GM12878 (cell line): ENCODE data around the gene GRM7. TPM values are rescaled to one million over a fixed set of nuclear protein-coding genes. Genes with fewer than 3 reads are reported as not detected.

ENCODE experiments used
- ATAC-seq: fragments of 200-7000 bp; cut with Tn5 transposase; 3 replicates; pipeline ENCODE4 v1.9.1; 2020; ENCODE audit warnings: mild to moderate bottlenecking, moderate library complexity
- BruUV-seq: library from RNA; stranded (reverse); fragments of 400-500 nt; replicated peaks from 2 replicates; lab custom pipeline; 2021; lab: Mats Ljungman, UMichigan
- CTCF ChIA-PET: fragments of 300-600 bp; sonication (Branson Sonifier 250); formaldehyde crosslinking; extraction: SDS; loops from one replicate; lab custom pipeline; 2021; ENCODE audit warnings: inconsistent platforms; lab: Yijun Ruan, JAX
- POLR2A ChIA-PET: fragments of 350-600 bp; formaldehyde crosslinking; extraction: SDS; loops from one replicate; lab custom pipeline; 2021; ENCODE audit warnings: inconsistent platforms; lab: Charles Lee
- RAD21 ChIA-PET: fragments of 300-600 bp; sonication (Branson Sonifier 250); formaldehyde crosslinking; loops from one replicate; lab custom pipeline; 2023; ENCODE audit warnings: antibody characterized with exemption; ENCODE audit not compliant: unreplicated experiment; lab: Charles Lee
- SMC1A ChIA-PET: fragments of 300-600 bp; sonication (Branson Sonifier 250); formaldehyde crosslinking; loops from one replicate; lab custom pipeline; 2023; ENCODE audit not compliant: unreplicated experiment, uncharacterized antibody; lab: Charles Lee
- DNase-seq: peaks from one replicate; pipeline ENCODE4 v3.0.0-alpha.2; 2011; ENCODE audit warnings: low read depth, low spot score
- FAIRE-seq: peaks from 3 replicates; lab custom pipeline; 2011; peaks lifted over from hg19 to GRCh38; lab: Jason Lieb, UNC
- H2AFZ ChIP-seq: 2 replicates; pipeline ENCODE4 v1.6.0; 2011; ENCODE audit warnings: low read depth, low read length, control low read depth; ENCODE audit not compliant: control insufficient read depth
- H3K27ac ChIP-seq: 2 replicates; pipeline ENCODE4 v1.5.1; 2011; ENCODE audit warnings: control low read depth; ENCODE audit not compliant: control insufficient read depth, insufficient read depth
- H3K27me3 ChIP-seq, 2 experiments: replicated peaks in 1 of 2; 2 replicates each; pipeline versions ENCODE4 v1.6.0 to v1.6.1; 2011; ENCODE audit warnings: low read length in 1 of 2; ENCODE audit not compliant: control insufficient read depth in 2 of 2, insufficient read depth in 2 of 2
- H3K36me3 ChIP-seq, 2 experiments: 2 replicates each; pipeline ENCODE4 v1.5.1; 2011; ENCODE audit warnings: low read length in 1 of 2; ENCODE audit not compliant: control insufficient read depth in 2 of 2, insufficient read depth in 2 of 2
- H3K4me1 ChIP-seq: 2 replicates; pipeline ENCODE4 v1.6.1; 2011; ENCODE audit warnings: mild to moderate bottlenecking, low read length, moderate library complexity, mixed read lengths; ENCODE audit not compliant: control insufficient read depth, insufficient read depth
- H3K4me2 ChIP-seq: 2 replicates; pipeline ENCODE4 v1.6.0; 2011; ENCODE audit warnings: control low read depth; ENCODE audit not compliant: control insufficient read depth, insufficient read depth
- H3K4me3 ChIP-seq: fragments of 200-600 bp; sonication (generic); 2 replicates; pipeline ENCODE4 v1.5.1; 2016
- H3K79me2 ChIP-seq: 2 replicates; pipeline ENCODE4 v1.6.0; 2011; ENCODE audit warnings: low read length; ENCODE audit not compliant: control insufficient read depth, insufficient read depth
- H3K9ac ChIP-seq: 2 replicates; pipeline ENCODE4 v1.8.0; 2011; ENCODE audit warnings: low read length, control low read depth, mixed read lengths; ENCODE audit not compliant: control insufficient read depth, insufficient read depth
- H3K9me3 ChIP-seq: replicated peaks from 3 replicates; pipeline ENCODE4 v1.5.1; 2011; ENCODE audit warnings: mild to moderate bottlenecking, low read length; ENCODE audit not compliant: control insufficient read depth, insufficient read depth
- H4K20me1 ChIP-seq: 2 replicates; pipeline ENCODE4 v1.6.0; 2011; ENCODE audit not compliant: control insufficient read depth, insufficient read depth
- BACH1 ChIP-seq: fragments of 450-650 bp; IDR thresholded peaks from 2 replicates; pipeline ENCODE4 v1.6.1; 2017; ENCODE audit warnings: mild to moderate bottlenecking, borderline replicate concordance
- BHLHE40 ChIP-seq, 2 experiments: fragments of 450-650 bp in 1 of 2; IDR thresholded peaks; 2 replicates each; pipeline ENCODE4 v1.6.1; 2011 to 2017; ENCODE audit warnings: low read depth in 2 of 2, borderline replicate concordance in 1 of 2, improper control_type of control experiment in 1 of 2, low read length in 1 of 2, mild to moderate bottlenecking in 1 of 2
- BRCA1 ChIP-seq: IDR thresholded peaks from 2 replicates; pipeline ENCODE4 v1.6.1; 2011; ENCODE audit warnings: low read depth, low read length, improper control_type of control experiment
- CHD2 ChIP-seq: IDR thresholded peaks from 2 replicates; pipeline ENCODE4 v1.6.1; 2011; ENCODE audit warnings: low read depth, low read length, improper control_type of control experiment, borderline replicate concordance
- EGR1 ChIP-seq, 2 experiments: IDR thresholded peaks; 1 replicate in 1 of 2; 2 replicates in 1 of 2; pipeline ENCODE4 v1.6.1; 2011 to 2012; ENCODE audit warnings: low read depth in 2 of 2, low read length in 2 of 2, borderline replicate concordance in 1 of 2, mild to moderate bottlenecking in 1 of 2, moderate library complexity in 1 of 2
- JUNB ChIP-seq: IDR thresholded peaks from 2 replicates; pipeline ENCODE4 v1.6.1; 2016; ENCODE audit warnings: antibody characterized with exemption, mild to moderate bottlenecking
- NFIC ChIP-seq: IDR thresholded peaks from 2 replicates; pipeline ENCODE4 v1.6.1; 2012; ENCODE audit warnings: low read depth, mild to moderate bottlenecking, inconsistent platforms, low read length, moderate library complexity
- RAD21 ChIP-seq: IDR thresholded peaks from 2 replicates; pipeline ENCODE4 v1.6.1; 2011; ENCODE audit warnings: mild to moderate bottlenecking, low read depth, low read length, moderate library complexity; ENCODE audit not compliant: insufficient read depth
- RB1 ChIP-seq: fragments of 450-650 bp; formaldehyde crosslinking; IDR thresholded peaks from 2 replicates; pipeline ENCODE4 v1.6.1; 2017; ENCODE audit warnings: mild to moderate bottlenecking, borderline replicate concordance
- RFX5 ChIP-seq: IDR thresholded peaks from 2 replicates; pipeline ENCODE4 v1.6.1; 2011; ENCODE audit warnings: low read depth, low read length, improper control_type of control experiment
- RUNX3 ChIP-seq: IDR thresholded peaks from 2 replicates; pipeline ENCODE4 v1.6.1; 2012; ENCODE audit warnings: low read length, inconsistent platforms
- TCF12 ChIP-seq: IDR thresholded peaks from 2 replicates; pipeline ENCODE4 v1.6.1; 2011; ENCODE audit warnings: low read depth, mild to moderate bottlenecking, low read length
- ZNF207 ChIP-seq: fragments of 450-650 bp; IDR thresholded peaks from 2 replicates; pipeline ENCODE4 v1.6.1; 2014; ENCODE audit warnings: antibody characterized with exemption, mild to moderate bottlenecking, borderline replicate concordance
- ZNF622 ChIP-seq: fragments of 450-650 bp; IDR thresholded peaks from 2 replicates; pipeline ENCODE4 v1.6.1; 2017; ENCODE audit warnings: mild to moderate bottlenecking, inconsistent platforms
- WGBS: methylation state at CpG from one replicate; pipeline ENCODE4 v1.1.6; 2016; ENCODE audit warnings: low lambda C conversion rate; ENCODE audit not compliant: insufficient replicate concordance, insufficient coverage; ENCODE audit errors: missing lambda C conversion rate; 5-methylcytosine and 5-hydroxymethylcytosine counted together
- in situ Hi-C: fragments of 300-500 bp; cut with MboI; formaldehyde crosslinking; loops from 9 replicates; pipeline ENCODE4 v1.14.3; 2018; ENCODE audit warnings: mixed read lengths
- intact Hi-C: fragments of 100-400 bp; cut with micrococcal nuclease; formaldehyde crosslinking; loops from one replicate; pipeline ENCODE4 v1.14.2; 2022; ENCODE audit not compliant: unreplicated experiment
- polyA plus RNA-seq, 11 experiments: library from polyadenylated mRNA; depleted of rRNA in 4 of 11; unstranded in 6 of 11; stranded (reverse) in 5 of 11; fragments of >200 nt; fragmentation: Nextera tagmentation in 4 of 11; fragmentation: Illumina TruSeq in 1 of 11; extraction: Ambion mirVana in 4 of 11; extraction: Trizol in 1 of 11; gene quantifications; 1 replicate in 1 of 11; 2 replicates in 10 of 11; pipeline versions ENCODE4 v1.2.1 to v1.2.3, GENCODE V29; 2011 to 2016; ENCODE audit warnings: inconsistent platforms in 2 of 11, missing spikeins in 2 of 11, low read depth in 1 of 11
- total RNA-seq, 4 experiments: library from RNA; depleted of rRNA in 3 of 4; stranded (reverse); fragments of >200 nt in 3 of 4; fragmentation: Illumina TruSeq in 1 of 4; extraction: Trizol in 1 of 4; gene quantifications; 2 replicates each; pipeline versions ENCODE4 v1.2.1 to v1.2.3, GENCODE V29; 2013 to 2021
- TF ChIP-seq, protein P1 (sequence below): IDR thresholded peaks from 2 replicates; pipeline ENCODE4 v1.6.1; 2011; ENCODE audit warnings: mild to moderate bottlenecking, low read depth, low read length, moderate library complexity; ENCODE audit not compliant: insufficient replicate concordance
- TF ChIP-seq, protein P2 (sequence below): IDR thresholded peaks from 2 replicates; pipeline ENCODE4 v1.6.1; 2012; ENCODE audit warnings: low read depth, low read length, improper control_type of control experiment
- TF ChIP-seq, protein P3 (sequence below): fragments of 450-650 bp; formaldehyde crosslinking; IDR thresholded peaks from 2 replicates; pipeline ENCODE4 v1.5.0; 2022; ENCODE audit warnings: mild to moderate bottlenecking, missing genetic modification characterization

The GRM7 gene
- total and polyA plus RNA-seq, 10 of the 15 experiments (the other 5 are each of a cell fraction or from before 2014, with no cell fraction given): not detected

DNA sequence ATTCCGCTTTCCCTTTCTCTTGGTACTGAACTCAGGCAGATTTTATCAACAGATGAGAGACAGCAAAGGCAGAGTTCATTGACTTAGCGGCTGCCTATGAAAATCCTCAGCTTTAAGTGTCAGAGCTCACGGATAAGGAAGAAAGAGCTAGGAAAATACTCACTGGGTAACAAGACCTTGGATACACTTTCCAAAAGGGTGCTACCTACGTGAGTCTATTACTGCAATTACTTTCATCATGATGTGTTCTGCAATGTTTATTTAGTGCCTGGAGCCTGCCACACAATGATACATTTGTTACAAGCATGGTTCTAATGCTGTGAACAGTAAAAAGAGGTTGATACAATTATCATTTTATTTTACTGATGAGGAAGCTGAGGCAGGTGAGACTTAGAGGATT lies 177.5 kb downstream of the GRM7 start:
- ChIA-PET SMC1A (no interaction called here), POLR2A (no interaction called here), RAD21 (no interaction called here), CTCF (no interaction called here)
- no peak overlapping the region for H3K4me3 ChIP-seq
- BruUV-seq: no TSS peak
- no peak overlapping the region for H3K9ac ChIP-seq
- no peak overlapping the region for H3K27ac ChIP-seq
- DNase-seq (no peak), FAIRE-seq (no peak), ATAC-seq (no peak)
- H2AFZ ChIP-seq: no peak overlapping the region
- H3K4me2 ChIP-seq: no peak overlapping the region
- in situ Hi-C loops (no loop called here), intact Hi-C loops (no loop called here)
- H3K79me2 ChIP-seq: no peaks in the 10 kb centered on the region
- no peaks in the 10 kb centered on the region for H3K4me1 ChIP-seq
- H3K9me3 ChIP-seq: no peaks in the 10 kb centered on the region
- no peaks in the 10 kb centered on the region for H4K20me1 ChIP-seq
- 10% methylated on average over 4 of the region's 4 CpGs for WGBS
- H3K27me3 ChIP-seq: no peaks in the 10 kb centered on the region
- H3K36me3 ChIP-seq: no peaks in the 10 kb centered on the region
- TF ChIP-seq, protein P1, sequence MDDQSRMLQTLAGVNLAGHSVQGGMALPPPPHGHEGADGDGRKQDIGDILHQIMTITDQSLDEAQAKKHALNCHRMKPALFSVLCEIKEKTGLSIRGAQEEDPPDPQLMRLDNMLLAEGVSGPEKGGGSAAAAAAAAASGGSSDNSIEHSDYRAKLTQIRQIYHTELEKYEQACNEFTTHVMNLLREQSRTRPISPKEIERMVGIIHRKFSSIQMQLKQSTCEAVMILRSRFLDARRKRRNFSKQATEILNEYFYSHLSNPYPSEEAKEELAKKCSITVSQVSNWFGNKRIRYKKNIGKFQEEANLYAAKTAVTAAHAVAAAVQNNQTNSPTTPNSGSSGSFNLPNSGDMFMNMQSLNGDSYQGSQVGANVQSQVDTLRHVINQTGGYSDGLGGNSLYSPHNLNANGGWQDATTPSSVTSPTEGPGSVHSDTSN: no peak
- no peak for TF ChIP-seq ZNF622
- TF ChIP-seq JUNB: no peak
- TF ChIP-seq TCF12: no peak
- TF ChIP-seq EGR1 (IDR thresholded peaks at IDR 0.05; ENCODE audit: borderline replicate concordance in 1 of 2, low read depth in 2 of 2, low read length in 2 of 2): no peak
- TF ChIP-seq BHLHE40 (IDR thresholded peaks at IDR 0.05; ENCODE audit: borderline replicate concordance in 1 of 2, low read depth in 2 of 2, low read length in 1 of 2): no peak
- no peak for TF ChIP-seq BACH1
- TF ChIP-seq BRCA1: no peak
- no peak for TF ChIP-seq RUNX3
- TF ChIP-seq, protein P2, sequence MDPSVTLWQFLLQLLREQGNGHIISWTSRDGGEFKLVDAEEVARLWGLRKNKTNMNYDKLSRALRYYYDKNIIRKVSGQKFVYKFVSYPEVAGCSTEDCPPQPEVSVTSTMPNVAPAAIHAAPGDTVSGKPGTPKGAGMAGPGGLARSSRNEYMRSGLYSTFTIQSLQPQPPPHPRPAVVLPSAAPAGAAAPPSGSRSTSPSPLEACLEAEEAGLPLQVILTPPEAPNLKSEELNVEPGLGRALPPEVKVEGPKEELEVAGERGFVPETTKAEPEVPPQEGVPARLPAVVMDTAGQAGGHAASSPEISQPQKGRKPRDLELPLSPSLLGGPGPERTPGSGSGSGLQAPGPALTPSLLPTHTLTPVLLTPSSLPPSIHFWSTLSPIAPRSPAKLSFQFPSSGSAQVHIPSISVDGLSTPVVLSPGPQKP: no peak
- no peak for TF ChIP-seq CHD2
- no peak for TF ChIP-seq ZNF207
- TF ChIP-seq, protein P3, sequence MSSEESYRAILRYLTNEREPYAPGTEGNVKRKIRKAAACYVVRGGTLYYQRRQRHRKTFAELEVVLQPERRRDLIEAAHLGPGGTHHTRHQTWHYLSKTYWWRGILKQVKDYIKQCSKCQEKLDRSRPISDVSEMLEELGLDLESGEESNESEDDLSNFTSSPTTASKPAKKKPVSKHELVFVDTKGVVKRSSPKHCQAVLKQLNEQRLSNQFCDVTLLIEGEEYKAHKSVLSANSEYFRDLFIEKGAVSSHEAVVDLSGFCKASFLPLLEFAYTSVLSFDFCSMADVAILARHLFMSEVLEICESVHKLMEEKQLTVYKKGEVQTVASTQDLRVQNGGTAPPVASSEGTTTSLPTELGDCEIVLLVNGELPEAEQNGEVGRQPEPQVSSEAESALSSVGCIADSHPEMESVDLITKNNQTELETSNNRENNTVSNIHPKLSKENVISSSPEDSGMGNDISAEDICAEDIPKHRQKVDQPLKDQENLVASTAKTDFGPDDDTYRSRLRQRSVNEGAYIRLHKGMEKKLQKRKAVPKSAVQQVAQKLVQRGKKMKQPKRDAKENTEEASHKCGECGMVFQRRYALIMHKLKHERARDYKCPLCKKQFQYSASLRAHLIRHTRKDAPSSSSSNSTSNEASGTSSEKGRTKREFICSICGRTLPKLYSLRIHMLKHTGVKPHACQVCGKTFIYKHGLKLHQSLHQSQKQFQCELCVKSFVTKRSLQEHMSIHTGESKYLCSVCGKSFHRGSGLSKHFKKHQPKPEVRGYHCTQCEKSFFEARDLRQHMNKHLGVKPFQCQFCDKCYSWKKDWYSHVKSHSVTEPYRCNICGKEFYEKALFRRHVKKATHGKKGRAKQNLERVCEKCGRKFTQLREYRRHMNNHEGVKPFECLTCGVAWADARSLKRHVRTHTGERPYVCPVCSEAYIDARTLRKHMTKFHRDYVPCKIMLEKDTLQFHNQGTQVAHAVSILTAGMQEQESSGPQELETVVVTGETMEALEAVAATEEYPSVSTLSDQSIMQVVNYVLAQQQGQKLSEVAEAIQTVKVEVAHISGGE (CRISPR knock-in tag): no peak
- TF ChIP-seq NFIC: no peak
- no peak for TF ChIP-seq RAD21
- no peak for TF ChIP-seq RB1
- no peak for TF ChIP-seq RFX5
